Stimulated activated CD4-positive, alpha-beta T cell treated with anti-CD3 and anti-CD28 coated beads, Interleukin-2, amount 100 ng/mL, for 48 hours (primary cell): ENCODE results near the gene OR51V1.
"Not testable (repeated sequence)": the region's sequence is repeated elsewhere in the genome, so short reads cannot be mapped to it uniquely, and the experiment has no call there.

Source experiments
- DNase-seq, 2 donors: peaks; one replicate each; pipeline ENCODE4 v3.0.0-alpha.2; 2020

OR51V1 gene

DNA sequence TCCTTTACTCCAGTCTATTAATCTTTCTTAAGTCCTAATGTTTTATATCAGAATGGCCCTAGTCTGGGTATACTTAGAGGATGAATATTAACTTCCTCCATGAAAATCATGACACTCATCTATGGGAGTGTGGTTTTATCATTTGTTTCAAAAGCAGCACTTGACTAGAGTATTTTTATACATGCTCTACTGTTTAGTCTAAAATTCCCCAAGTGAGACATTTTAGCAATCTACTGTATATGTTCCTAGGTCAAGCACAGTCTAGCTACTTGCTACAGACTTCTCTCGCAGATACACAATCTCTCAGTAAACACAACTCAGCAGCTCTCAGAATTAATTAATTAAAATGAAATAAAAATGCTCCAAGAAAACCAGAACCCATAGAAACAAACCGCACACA lies 29.3 kb upstream of the OR51V1 start:
- no peak for DNase-seq

DNA sequence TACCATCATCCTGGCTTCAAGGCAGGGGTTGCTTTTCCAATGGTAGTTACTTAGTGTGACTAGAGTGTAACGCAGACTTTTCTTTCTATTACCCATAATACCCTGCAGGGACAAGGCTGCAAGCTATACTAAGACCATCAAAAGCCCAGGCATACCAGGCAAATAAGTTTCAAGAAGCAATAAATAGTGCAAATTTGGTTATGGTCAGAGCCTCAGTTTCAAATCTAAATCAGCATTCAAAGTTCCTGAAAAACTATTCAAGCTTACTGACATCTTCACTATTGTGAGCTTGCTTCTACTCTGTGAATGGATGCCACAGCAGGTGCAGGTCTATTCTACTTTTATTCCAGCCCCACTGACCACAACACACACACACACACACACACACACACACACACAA lies 28.9 kb upstream of the OR51V1 start:
- no peak for DNase-seq

DNA sequence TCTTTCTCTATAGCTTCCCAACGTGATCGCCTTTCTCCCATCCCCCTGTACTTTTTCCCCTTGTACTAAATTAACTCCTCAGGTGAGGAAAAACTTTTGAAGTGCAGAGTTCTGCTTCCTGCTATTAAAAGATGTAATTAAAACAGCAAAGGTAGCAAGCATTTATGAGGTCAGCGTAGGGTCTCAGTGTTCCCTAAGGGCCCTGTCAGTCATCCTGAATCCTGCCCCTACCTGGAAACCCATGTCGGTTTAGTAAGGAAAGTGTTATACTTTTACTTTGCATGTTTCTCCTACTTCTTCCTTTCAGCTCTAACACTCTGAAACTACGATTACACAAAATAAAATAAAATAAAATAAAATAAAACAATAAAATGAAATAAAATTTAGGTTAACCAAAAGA lies 27.6 kb upstream of the OR51V1 start:
- no peak for DNase-seq

DNA sequence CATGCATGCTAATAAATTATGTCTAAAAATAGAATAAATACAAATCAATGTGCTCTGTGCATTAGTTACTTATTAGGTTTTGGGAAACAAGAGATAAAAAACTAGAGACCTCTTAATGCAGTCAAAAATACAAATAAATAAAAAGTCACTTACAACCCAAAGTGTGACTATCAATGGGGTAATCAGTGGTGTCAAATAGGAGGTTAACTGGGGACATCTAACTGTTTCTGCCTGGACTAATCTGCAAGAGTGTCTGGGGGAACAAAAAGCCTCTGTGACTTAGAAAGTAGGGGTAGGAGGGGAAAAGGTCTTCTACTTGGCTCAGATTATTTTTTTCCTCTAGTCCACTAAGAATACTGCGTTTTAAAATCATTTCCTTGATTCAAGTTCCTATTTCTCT lies 27.2 kb upstream of the OR51V1 start:
- no peak for DNase-seq

DNA sequence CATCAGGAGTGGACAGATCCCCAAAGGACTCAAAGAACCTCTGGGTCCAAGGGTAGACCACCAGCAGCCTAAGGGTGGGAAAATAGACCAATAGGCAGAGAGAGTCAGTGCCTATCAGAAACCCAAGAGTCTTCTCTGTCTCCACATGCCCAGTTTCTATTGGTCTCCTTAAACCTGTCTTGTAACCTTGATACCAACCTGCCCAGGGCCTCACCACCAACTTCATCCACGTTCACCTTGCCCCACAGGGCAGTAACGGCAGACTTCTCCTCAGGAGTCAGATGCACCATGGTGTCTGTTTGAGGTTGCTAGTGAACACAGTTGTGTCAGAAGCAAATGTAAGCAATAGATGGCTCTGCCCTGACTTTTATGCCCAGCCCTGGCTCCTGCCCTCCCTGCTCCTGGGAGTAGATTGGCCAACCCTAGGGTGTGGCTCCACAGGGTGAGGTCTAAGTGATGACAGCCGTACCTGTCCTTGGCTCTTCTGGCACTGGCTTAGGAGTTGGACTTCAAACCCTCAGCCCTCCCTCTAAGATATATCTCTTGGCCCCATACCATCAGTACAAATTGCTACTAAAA lies 26.3 kb upstream of the OR51V1 start, which contains the start of gene HBB:
HBB (minus strand) TSS at position 340 of the 579 bp plus-strand sequence; CDS start at position 290, 50 bp downstream.
- no peak for DNase-seq

DNA sequence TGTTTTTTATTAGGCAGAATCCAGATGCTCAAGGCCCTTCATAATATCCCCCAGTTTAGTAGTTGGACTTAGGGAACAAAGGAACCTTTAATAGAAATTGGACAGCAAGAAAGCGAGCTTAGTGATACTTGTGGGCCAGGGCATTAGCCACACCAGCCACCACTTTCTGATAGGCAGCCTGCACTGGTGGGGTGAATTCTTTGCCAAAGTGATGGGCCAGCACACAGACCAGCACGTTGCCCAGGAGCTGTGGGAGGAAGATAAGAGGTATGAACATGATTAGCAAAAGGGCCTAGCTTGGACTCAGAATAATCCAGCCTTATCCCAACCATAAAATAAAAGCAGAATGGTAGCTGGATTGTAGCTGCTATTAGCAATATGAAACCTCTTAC lies 25.0 kb upstream of the OR51V1 start:
- DNase-seq: no peak

DNA sequence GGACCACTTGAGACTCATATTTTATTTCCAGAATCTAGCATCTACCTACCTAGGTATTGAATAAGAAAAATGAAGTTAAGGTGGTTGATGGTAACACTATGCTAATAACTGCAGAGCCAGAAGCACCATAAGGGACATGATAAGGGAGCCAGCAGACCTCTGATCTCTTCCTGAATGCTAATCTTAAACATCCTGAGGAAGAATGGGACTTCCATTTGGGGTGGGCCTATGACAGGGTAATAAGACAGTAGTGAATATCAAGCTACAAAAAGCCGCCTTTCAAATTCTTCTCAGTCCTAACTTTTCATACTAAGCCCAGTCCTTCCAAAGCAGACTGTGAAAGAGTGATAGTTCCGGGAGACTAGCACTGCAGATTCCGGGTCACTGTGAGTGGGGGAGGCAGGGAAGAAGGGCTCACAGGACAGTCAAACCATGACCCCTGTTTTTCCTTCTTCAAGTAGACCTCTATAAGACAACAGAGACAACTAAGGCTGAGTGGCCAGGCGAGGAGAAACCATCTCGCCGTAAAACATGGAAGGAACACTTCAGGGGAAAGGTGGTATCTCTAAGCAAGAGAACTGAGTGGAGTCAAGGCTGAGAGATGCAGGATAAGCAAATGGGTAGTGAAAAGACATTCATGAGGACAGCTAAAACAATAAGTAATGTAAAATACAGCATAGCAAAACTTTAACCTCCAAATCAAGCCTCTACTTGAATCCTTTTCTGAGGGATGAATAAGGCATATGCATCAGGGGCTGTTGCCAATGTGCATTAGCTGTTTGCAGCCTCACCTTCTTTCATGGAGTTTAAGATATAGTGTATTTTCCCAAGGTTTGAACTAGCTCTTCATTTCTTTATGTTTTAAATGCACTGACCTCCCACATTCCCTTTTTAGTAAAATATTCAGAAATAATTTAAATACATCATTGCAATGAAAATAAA lies 24.3 kb upstream of the OR51V1 start:
- no peak for DNase-seq

DNA sequence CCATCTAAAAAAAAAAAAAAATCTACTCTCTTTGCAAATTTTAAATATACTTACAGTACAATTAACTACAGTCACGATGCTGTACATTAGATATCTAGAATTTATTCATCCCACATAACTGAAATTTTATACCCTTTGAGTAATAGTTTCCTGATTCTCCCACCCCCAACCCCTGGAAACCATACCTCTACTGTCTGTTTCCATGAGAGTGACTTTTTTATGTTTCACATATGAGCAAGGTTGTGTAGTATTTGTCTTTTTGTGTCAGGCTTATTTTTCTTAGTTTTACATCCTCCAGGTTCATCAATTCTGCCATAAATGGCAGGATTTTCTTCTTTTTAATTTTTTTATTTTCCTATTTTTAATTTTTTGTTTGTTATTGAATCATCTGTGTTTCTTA lies 23.2 kb upstream of the OR51V1 start:
- DNase-seq: no peak

DNA sequence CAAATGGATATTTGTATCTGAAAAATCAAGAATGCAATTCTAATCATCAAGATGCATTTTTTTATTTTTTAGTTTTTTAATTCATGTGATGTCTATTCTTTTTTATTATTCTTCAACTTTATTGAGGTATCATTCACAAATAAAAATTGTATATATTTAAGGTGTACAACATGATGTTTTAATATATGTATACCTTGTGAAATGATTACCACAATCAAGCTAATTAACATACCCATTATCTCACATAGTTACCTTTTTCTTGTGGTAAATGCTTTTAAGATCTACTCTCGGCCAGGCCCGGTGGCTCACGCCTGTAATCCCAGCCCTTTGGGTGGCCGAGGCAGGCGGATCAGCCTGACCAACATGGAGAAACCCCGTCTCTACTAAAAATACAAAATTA lies 22.7 kb upstream of the OR51V1 start:
- no peak for DNase-seq

DNA sequence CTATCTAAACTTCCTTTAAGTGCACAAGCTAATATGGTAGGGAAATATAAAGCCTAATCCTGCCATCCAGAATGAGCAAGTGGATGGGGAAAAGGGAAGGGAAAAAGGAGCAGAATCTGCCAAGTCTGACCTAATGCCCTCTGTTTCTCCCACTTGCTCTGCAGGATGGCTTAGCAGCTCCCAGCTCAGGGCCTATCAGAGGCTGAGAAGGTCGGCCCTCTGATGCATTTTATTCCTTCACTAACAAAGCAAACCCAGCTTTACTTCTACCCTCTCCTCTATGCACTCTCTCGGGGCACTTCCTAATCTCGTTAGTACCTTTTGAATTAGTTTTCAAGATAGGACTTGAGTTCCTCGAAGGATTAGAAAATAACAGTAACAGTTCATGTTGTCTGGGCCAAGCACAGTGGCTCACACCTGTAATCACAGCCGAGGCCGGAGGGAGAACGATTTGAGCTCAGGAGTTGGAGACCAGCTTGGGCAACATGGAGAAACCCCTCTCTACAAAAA lies 9.9 kb upstream of the OR51V1 start:
- DNase-seq: no peak

DNA sequence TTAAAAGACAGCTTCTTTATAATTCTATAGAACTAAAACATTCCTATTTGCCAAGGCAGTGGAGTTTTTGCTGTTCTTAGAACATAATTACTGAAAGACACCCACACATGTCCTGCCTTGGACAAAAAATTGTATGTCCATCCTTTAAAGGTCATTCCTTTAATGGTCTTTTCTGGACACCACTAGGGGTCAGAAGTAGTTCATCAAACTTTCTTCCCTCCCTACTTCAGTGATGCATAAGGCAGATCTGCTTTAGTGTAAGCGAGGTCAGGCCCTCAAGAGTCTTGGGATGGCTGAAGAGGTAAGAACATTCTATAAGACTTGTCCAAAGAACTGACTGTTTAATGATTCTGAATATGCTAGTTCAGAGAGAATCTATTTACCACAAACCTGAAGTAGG lies 4.3 kb upstream of the OR51V1 start:
- DNase-seq: no peak

DNA sequence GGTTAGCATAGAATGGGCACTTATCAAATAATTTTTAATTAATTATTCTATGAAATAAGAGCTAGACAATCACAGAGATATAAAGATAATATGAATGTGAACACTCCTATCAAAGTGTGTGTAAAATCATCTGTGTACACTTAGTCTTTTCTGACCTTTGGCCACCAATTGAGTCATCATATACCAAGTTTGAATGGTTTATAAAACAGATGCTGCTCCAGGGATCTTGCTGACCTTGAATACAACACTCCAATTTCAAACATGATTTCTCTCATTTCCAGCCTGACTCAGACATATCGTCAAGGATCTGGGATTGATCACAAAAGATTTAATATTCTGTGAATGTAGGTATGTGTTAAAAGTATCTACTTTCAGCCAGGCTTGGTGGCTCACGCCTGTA lies 2.9 kb upstream of the OR51V1 start:
- DNase-seq: no peak

DNA sequence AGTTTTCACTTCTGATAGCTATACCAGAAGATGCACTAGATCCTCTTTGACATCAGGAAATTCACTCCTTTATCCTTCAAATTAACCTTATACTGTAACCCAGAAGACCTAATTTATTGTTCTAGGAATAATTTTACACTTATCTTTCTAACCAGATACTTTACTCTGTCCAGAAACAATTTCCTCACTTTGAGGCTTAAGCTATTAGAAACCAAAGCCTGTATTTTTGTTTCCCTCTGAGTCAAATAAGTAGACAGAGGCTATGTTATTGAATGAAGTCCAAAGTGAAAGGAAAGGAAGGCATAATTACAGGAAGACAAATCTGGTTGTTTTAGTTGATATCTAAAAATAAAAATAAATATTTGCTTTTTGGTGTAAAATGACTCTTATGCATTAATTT lies 2.2 kb downstream of the OR51V1 start:
- no peak for DNase-seq

DNA sequence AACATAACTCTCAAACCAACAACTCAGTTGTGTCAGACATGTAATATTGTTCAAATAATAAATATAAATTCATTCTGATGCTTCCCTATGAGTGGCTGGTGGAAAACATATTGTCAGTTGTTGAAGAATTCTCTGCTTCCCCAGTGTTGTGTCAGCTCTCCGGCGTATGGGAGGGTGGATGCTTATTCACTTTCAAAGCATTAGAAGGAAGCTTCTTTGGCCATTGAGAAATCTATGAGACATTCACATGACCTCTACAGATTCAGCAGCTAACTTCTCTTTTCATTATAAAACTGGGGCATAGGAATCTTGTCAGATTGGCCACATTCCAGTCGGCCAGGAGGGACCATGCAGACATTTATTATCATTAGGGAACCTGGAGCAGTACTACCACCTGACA lies 2.9 kb downstream of the OR51V1 start:
- DNase-seq: no peak

DNA sequence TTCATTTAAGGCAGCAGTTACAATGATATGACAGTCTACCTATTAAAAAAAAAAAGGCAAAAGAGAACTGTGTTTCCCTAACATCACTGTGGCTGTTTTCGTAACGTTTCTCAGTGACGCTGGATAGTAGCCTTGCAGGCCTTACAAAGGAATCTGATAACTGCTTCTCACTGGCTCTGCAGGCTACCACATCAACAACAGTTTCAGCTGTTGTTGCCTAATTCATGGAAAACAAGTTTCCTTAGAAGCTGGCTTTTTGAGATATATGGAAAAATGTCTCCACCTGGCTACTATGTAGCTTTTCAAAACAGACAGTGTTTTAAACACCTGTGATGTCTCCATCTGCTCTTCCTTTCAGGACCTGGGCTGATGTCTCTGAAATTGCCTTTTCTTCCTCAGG lies 3.8 kb downstream of the OR51V1 start:
- no peak for DNase-seq

DNA sequence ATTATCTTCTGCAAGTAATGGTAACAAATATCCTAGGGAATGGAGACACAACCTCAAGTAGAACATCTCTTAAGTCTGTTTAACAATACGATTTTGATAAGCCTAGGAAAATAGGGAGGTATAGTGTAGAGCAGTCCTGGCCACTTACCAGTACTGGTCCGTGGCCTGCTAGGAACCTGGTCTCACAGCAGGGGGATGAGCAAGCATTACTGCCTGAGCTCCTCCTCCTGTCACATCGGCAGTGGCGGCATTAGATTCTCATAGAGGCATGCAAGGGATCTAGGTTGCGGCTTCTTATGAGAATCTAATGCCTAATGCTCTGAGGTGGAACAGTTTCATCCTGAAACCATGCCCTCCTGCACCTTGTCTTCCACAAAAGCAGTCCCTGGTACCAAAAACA lies 4.4 kb downstream of the OR51V1 start:
- no peak for DNase-seq

DNA sequence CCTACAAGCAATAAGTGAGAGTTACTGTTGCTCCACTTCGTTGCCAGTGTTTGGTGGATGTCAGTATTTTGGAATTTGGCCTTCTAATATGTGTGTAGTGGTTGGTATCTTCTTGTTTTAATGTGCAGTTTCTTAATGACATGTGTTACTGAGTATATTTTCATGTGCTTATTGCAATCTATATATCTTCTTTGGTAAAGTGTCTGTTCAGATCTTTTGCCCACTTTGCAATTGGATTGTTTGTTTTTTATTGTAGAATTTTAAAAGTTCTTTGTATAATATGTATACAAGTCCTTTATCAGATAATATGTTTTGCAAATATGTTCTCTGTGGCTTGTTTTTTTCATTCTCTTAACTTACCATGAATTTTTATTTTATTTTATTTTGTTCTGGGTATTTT lies 7.7 kb downstream of the OR51V1 start:
- no peak for DNase-seq

DNA sequence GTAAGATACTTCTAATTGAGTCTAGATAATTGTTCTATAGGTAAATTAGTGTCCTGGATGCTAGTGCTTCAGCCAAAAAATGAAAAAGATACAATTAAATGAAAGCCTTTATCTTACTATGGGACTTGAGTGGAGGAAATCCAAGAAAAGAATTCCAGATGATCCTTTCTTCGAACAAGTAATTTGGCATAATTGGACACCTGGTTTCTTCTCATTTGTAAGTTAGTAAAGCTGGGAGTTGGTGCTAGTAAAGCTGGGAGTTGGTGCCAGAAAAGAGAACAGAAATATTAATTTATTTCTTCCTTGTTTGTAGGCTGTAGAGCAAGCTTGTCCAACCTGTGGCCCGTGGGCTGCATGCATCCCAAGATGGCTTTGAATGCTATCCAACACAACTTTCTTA lies 12.3 kb downstream of the OR51V1 start:
- DNase-seq: no peak

DNA sequence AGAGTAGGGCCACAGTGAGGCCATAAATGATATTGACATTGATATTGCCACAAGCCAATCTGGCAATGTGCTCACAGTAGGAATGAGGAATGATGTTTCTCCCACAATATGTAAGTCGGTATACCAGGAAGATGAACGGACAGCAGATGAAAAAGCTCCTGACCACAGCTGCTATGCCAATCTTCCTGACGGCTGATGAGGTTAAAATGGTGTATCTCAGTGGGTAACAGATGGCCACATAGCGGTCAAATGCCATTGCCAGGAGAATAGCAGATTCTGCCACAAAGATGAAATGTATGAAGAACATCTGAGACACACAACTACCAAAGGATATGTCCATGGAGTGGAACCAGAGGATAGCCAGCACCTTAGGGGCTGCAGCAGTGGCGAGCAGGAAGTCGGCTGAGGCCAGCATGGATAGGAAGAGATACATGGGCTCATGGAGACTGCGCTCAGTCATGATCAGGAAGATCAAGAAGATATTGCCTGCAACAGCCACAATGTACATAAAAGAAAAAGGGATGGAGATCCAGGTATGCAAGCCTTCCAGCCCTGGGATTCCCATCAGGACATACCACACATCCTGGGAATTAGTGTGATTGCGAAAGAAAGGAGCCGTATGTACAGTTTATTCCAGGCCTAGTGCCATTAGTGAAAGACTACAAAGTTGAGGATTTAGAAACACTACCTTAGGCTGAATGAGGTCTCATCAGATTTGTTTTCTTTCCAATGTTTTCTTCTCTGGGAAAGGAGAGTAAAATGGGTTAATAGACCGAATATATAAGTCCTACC lies 22.2 kb downstream of the OR51V1 start:
- DNase-seq: no peak

DNA sequence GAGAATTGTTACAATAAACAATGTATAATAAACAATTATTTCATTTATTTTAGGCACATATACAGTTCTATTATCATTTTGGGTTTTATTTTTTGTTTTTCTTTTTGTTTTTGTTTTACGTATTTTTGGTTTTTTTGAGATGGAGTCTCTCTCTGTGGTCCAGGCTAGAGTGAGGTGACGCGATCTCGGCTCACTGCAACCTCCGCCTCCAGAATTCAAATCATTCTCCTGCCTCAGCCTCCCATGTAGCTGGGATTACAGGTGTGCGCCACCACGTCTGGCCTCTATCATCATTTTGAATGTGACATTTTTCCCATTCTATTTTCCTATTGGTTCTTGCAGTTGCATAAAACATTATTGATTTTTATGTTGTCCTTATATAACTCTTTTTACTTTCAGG lies 25.5 kb downstream of the OR51V1 start:
- no peak for DNase-seq

DNA sequence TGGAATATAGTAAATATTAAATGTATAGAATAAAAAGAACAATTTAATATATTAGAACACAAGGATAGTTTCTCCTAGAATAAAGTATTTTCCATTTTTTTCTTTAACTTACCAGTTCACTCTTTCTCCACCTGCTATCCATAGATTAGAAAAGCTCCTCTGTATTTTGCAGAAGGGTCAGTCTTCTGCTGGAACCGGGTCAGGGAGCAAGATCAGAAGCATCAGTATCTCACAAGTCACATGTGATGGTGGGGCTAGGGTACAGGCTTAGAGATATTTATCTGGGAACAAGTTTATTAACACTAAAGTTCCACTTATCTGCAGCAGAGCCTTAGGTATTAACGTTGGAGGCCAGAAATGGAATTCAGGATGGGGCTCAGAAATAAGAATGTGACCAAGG lies 28.6 kb downstream of the OR51V1 start:
- DNase-seq: no peak

DNA sequence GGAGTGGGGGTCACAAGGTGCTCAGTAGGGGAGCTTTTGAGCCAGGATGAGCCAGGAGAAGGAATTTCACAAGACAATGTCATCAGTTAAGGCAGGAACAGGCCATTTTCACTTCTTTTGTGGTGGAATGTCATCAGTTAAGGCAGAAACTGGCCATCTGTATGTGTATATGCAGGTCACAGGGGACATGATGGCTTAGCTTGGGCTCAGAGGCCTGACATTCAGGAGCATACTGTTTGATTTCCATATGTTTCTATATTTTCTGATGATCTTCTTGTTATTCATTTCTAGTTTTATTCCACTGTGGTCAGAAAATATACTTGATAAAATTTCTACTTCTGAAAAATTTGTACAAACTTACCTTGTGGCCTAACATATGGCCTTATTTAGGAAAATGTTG lies 34.6 kb downstream of the OR51V1 start:
- not testable (repeated sequence) for DNase-seq

DNA sequence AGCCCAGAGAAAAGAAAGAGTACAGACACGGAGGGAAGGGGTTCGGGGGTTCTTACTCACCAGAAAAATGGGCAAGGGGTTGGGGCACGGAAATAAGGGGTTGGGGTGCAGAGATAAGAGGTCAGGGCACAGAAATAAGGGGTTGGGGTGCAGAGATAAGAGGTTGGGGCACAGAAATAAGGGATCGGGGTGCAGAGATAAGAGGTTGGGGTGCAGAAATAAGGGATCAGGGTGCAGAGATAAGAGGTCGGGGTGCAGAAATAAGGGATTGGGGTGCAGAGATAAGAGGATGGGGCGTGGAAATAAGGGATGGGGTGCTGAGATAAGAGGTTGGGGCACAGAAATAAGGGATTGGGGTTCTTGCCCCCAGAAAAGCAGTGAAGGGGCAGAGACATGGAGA lies 35.7 kb downstream of the OR51V1 start:
- not testable (repeated sequence) for DNase-seq

DNA sequence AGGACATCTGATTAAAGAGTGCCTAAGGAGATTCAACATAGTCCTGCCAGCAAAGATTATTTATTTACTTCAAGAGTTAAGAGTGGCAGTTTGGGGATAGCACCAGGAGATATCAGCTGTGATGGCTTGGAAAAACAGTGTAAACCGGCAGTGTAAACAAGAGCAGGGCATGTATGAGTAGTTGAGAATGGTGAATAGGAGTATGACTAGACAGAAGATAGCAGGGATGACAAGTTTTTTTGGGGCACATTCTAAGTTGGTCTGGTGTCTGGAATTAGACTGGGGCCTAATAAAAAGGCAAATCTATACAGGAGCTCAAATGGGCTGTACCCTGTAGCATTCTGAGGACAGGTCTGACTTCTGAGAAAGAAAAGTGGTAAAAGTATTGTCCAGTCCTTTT lies 39.4 kb downstream of the OR51V1 start:
- DNase-seq: not testable (repeated sequence)
